HS-27A (cell line): Measurements from ENCODE around the gene GRPR.
"Not testable (repeated sequence)": the region's sequence is repeated elsewhere in the genome, so short reads cannot be mapped to it uniquely, and the experiment has no call there.

Source experiments
- DNase-seq: peaks from one replicate; pipeline ENCODE4 v3.0.0-alpha.2; 2012; ENCODE audit warnings: low read depth, missing footprints

The GRPR gene

DNA sequence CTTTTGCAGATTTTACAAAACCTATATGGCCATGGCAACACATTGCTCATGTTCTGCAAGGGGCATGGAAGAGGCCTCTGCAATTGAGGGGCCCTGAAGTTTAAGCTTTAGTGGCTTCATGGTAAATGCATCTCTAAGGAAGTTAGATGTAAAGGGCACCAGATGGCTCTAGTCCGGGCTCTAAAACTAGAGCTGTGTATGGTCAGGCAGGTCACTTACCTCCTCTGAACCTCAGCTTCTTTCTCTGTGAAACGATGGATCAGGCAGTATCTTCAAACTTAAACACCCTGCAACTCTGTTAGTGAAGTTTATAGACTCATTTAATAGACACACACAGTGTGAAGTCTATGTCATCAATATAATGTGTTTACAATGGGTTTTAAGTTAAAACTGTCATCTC lies 53.9 kb downstream of the GRPR start:
- no peak for DNase-seq

DNA sequence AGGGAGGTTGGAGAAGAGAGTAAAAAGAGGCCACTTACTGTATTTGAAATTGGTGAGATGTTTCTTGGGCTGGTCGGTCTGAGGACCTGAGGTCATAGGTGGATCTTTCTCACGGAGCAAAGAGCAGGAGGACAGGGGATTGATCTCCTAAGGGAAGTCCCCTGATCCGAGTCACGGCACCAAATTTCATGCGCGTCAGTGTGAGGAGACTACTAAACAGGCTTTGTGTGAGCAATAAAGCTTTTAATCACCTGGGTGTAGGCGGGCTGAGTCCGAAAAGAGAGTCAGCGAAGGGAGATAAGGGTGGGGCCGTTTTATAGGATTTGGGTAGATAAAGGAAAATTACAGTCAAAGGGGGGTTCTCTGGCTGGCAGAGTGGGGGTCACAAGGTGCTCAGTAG lies 60.5 kb downstream of the GRPR start:
- DNase-seq: not testable (repeated sequence)

DNA sequence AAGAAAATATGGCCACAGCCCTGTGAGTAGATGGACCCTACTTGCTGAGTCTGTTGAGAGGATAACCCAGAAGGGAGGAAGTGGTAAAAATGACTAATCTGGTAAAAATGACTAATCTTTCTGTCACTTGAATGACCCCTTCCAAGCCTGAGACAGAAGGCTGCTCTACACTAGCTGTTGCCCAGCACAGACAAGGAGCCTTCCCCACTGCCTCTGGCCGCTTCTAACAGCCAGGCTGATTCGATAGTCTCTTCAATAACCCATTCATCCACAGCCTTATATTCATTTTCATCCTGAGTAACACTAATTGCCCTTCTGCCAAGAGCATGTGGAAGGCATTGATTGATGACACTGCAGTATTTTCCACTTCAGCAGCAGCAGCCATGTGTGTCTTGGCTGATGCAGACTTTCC lies 62.4 kb downstream of the GRPR start:
- DNase-seq: peak; percentile 43

DNA sequence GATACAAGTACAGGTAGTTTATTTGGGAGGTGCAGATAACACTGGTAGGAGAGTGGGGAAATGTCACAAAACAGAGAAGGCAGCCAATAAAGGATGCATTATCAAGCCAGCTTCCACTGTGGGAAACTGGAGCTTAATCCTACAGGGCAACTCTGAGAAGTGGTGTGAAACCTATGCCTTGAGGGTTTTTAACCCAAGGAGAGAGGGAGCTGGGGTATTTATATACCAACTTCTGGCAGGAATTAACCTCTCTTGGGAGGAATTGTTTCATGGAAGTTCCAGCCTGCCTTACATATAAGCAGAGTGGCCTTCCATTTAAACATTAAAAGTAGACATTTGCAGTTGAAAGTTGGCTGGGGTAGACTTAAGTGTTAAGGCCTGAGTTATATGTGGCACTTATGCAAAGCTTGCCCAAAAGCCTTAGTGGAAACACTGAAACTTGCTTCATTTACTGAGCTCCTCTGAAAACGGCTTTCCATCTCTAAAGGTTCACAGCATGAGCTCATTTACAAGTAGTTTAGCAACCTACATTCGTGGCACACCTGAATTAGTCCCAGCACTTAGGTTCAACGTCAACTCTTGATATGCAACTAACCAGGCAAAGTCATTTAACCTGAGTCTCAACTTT lies 63.1 kb downstream of the GRPR start:
- DNase-seq: no peak

DNA sequence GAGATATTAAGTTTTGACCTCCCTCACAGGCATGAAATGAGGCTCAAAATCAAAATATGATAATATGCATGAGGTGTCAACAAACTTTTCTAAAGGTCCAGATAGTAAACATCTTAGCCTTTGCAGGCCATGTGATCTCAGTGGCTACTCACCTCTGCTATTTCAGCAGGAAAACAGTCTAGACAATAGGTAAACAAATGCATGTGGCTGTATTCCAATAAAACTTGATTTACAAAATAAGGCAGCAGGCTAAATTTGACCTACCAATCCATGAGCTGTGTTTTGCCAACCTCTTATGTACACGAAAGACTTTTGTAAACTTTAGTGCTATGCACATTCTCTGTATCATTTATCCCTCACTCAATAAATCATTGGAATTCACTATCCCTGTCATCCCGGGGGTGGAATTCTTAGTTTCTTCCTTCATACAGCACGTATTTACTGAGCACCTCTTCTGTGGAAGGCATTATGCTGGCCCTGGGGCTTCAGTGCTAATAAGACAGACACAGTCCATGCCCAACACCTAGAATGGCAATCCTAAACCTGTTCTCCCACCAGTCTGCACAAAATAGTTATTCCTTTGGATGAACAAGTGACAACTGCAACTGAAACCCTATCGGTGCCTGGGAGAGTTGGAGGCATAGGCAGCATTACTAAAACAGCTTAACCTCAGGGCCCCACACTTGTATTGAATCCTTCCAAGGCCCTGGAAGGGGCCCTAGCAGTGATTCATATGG lies 63.8 kb downstream of the GRPR start:
- DNase-seq: no peak

DNA sequence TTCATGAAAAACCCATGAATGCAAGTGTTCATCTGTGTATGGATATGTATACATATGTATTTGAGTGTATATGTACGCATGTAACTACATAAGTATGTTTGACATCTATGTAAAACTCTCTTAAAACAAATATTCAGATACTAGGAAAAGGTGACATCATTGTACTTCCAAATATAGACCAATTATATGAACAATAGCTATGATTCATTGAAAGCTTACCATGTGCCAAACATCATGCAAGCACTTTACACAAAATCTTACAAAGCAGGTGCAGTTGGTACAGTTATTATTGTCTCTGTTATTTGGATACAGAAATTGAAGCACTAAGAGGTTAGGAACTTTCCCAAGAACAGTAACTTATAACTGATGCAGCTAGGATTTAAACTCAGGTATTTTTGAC lies 65.3 kb downstream of the GRPR start:
- no peak for DNase-seq

DNA sequence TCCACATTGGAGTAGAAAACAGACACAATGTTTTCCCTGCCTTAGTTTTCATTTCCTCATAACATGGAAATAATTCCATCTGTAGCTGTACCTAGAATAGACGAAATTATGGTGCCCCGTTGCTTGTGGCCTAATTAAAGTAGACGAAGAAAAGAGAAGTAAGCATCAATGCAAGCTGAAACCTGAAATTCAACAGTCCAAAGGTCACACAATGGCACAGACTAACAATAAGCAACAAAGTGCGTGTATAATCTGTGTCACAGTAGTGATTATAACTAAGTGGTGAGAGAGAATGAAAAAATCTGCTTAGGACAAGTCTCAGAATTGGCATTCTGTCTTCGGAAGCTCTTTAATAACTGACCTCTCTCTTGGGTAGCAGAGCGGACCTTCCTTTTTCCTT lies 68.2 kb downstream of the GRPR start:
- DNase-seq: no peak

DNA sequence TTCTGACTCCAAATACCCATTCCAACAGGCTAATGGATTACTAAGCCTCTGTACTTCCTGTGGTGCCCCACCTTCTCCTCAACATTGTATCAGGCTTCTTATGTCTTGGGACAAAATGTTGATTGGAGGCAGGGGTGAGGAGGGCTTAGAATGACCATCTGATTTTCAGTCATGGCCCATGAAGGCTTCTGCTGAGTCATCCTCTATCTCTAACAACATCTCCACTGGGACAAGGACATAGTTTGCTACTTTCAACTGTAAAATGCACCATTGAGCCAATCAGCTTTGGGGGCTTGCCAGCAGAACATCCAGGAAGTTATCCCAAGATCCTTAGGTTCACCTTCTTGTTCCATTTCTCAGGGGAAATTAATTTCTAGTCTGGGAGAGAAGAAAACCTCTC lies 73.5 kb downstream of the GRPR start:
- DNase-seq: no peak

DNA sequence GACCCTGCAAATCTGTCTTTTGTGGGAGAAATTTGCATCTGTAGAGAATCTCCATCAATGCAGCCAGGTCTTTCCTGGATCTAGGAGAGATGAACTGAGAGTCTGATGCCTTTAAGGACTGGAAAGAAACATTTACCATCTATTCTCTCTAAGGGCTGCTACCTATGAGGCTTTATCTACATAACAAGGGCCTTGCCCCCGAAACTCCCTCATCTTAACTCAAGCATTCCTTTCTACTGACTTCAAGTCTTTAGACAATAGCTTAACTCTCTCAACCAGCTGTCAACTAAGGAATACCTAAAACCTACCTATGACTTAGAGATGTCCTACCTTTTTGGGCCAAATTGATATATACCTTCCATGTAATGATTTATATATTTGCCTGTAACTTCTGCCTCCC lies 76.0 kb downstream of the GRPR start:
- no peak for DNase-seq

DNA sequence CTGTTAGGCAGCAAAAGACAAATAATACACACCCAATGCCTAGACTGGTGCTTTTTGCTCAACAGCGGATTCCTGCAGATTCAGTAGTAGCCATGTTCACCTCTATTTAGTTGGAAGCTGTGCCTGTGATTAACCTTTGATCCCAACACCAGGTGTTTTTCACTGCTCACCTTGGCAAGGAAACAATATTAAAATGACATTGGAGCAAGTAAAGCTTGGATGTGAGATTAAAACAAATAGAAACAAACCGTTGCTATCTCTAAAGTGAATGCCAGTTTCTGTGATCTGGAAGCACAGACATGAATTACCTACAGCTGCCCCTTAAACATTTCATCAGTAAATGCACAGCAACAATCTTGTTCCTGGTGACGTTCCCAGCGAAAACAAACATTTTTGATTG lies 79.6 kb downstream of the GRPR start:
- no peak for DNase-seq
